HepG2 (cell line): ENCODE data around the gene NOTCH4. TPM values are rescaled to one million over a fixed set of nuclear protein-coding genes. Genes with fewer than 3 reads are reported as not detected.

ENCODE experiments used
- BCLAF1 ChIP-seq: fragments of 450-650 bp; IDR thresholded peaks from 2 replicates; pipeline ENCODE4 v1.6.1; 2017; ENCODE audit warnings: mild to moderate bottlenecking
- GZF1 ChIP-seq: sonication (generic); formaldehyde crosslinking; IDR thresholded peaks from 2 replicates; pipeline ENCODE4 v1.5.1; 2020; ENCODE audit warnings: mild to moderate bottlenecking, missing genetic modification reagents
- HMG20B ChIP-seq: conservative IDR thresholded peaks from 2 replicates; pipeline ENCODE4 v1.6.1; 2016; ENCODE audit warnings: missing genetic modification reagents, missing compliant biosample characterization
- IRF1 ChIP-seq: sonication (generic); formaldehyde crosslinking; IDR thresholded peaks from 2 replicates; pipeline ENCODE4 v1.4.0; 2020; ENCODE audit warnings: low read depth, mild to moderate bottlenecking, missing genetic modification reagents
- MXD3 ChIP-seq: IDR thresholded peaks from 2 replicates; pipeline ENCODE4 v1.6.1; 2016; ENCODE audit warnings: mild to moderate bottlenecking, missing biosample characterization, missing genetic modification reagents
- MXD4 ChIP-seq: IDR thresholded peaks from 2 replicates; pipeline ENCODE4 v1.6.1; 2016; ENCODE audit warnings: mild to moderate bottlenecking, missing biosample characterization, missing genetic modification reagents
- NR1H2 ChIP-seq: sonication (generic); formaldehyde crosslinking; IDR thresholded peaks from 2 replicates; pipeline ENCODE4 v1.8.1; 2022; ENCODE audit warnings: low read depth, missing genetic modification reagents, borderline replicate concordance
- SIN3A ChIP-seq: IDR thresholded peaks from 2 replicates; pipeline ENCODE4 v1.6.1; 2011; ENCODE audit warnings: low read depth, mild to moderate bottlenecking, control low read depth, low read length, borderline replicate concordance
- TAF15 ChIP-seq: fragments of 200-400 bp; formaldehyde crosslinking; IDR thresholded peaks from one replicate; pipeline ENCODE4 v1.6.1; 2018; ENCODE audit warnings: mild to moderate bottlenecking, low read depth, low read length; ENCODE audit not compliant: poor library complexity, severe bottlenecking
- TARDBP ChIP-seq: sonication (generic); formaldehyde crosslinking; IDR thresholded peaks from 2 replicates; pipeline ENCODE4 v1.8.0; 2022; ENCODE audit warnings: mild to moderate bottlenecking, missing genetic modification reagents
- WIZ ChIP-seq: sonication (generic); formaldehyde crosslinking; IDR thresholded peaks from 2 replicates; pipeline ENCODE4 v1.5.1; 2020; ENCODE audit warnings: mild to moderate bottlenecking, missing genetic modification reagents
- ZFYVE20 ChIP-seq: sonication (generic); formaldehyde crosslinking; IDR thresholded peaks from 2 replicates; pipeline ENCODE4 v1.8.0; 2023; ENCODE audit warnings: low read depth, mild to moderate bottlenecking, moderate library complexity, missing genetic modification reagents, borderline replicate concordance
- ZNF101 ChIP-seq: sonication (generic); formaldehyde crosslinking; IDR thresholded peaks from 2 replicates; pipeline ENCODE4 v1.4.0; 2020; ENCODE audit warnings: mild to moderate bottlenecking, low read depth, missing genetic modification reagents, borderline replicate concordance
- ZNF234 ChIP-seq: sonication (generic); formaldehyde crosslinking; conservative IDR thresholded peaks from 2 replicates; pipeline ENCODE4 v1.5.1; 2020; ENCODE audit warnings: mild to moderate bottlenecking, missing genetic modification reagents
- ZNF407 ChIP-seq: sonication (generic); formaldehyde crosslinking; IDR thresholded peaks from one replicate; pipeline ENCODE4 v1.5.1; 2020; ENCODE audit warnings: mild to moderate bottlenecking, missing genetic modification reagents; ENCODE audit errors: not compliant biosample characterization
- ZNF441 ChIP-seq: sonication (generic); formaldehyde crosslinking; IDR thresholded peaks from 2 replicates; pipeline ENCODE4 v1.7.0; 2021; ENCODE audit warnings: missing genetic modification reagents, borderline replicate concordance
- ZNF75D ChIP-seq: sonication (generic); formaldehyde crosslinking; IDR thresholded peaks from 2 replicates; pipeline ENCODE4 v1.8.1; 2023; ENCODE audit warnings: missing genetic modification reagents, mild to moderate bottlenecking, borderline replicate concordance
- polyA plus RNA-seq, 8 experiments: library from polyadenylated mRNA; depleted of rRNA in 3 of 8; stranded (reverse) in 7 of 8; unstranded in 1 of 8; fragments of >200 nt; fragmentation: Illumina TruSeq in 4 of 8; extraction: Trizol in 4 of 8; gene quantifications; 2 replicates each; pipeline versions ENCODE4 v1.2.1 to v1.2.3, GENCODE V29; 2011 to 2016; ENCODE audit warnings: low read depth in 4 of 8, missing spikeins in 1 of 8, mixed read lengths in 1 of 8; ENCODE audit not compliant: insufficient read depth in 1 of 8
- total RNA-seq, 5 experiments: library from RNA; depleted of rRNA; stranded (reverse); fragments of >200 nt; fragmentation: Illumina TruSeq; extraction: Trizol; gene quantifications; 2 replicates each; pipeline ENCODE4 v1.2.3, GENCODE V29; 2016; ENCODE audit warnings: low read depth in 1 of 5

The NOTCH4 gene
- total and polyA plus RNA-seq, 2 of the 13 experiments (the other 11 are each of a cell fraction or from before 2014, with no cell fraction given): 0.51 to 0.83 TPM

GRCh38 chr6:32154514-32155161 is 69.2 kb downstream of the NOTCH4 start (continued):
- TF ChIP-seq ZNF407 (CRISPR knock-in tag) (no peak), GZF1 (CRISPR knock-in tag) (peak; percentile 92; the same call in 1 of the 2 replicates), ZNF75D (CRISPR knock-in tag) (no peak), ZNF441 (CRISPR knock-in tag) (0 out of 2 replicates have a peak, but pooled peaks have one; percentile 10), ZNF101 (CRISPR knock-in tag) (no peak), ZNF234 (CRISPR knock-in tag) (no peak), HMG20B (CRISPR knock-in tag) (no peak), WIZ (CRISPR knock-in tag) (no peak), NR1H2 (CRISPR knock-in tag) (no peak), BCLAF1 (no peak), MXD4 (CRISPR knock-in tag) (peak; percentile 85), TAF15 (no peak), TARDBP (peak; percentile 14; the same call in 1 of the 2 replicates), SIN3A (peak; percentile 82; the same call in 1 of the 2 replicates), ZFYVE20 (CRISPR knock-in tag) (no peak), IRF1 (no peak), MXD3 (CRISPR knock-in tag) (no peak)
